C4-2B (cell line): ENCODE data around the gene FMO1.

Experiments
- ZFX ChIP-seq: fragments of 450-650 bp; IDR thresholded peaks from 2 replicates; pipeline ENCODE4 v1.6.1; 2017
- TF ChIP-seq, protein P1 (sequence below): fragments of 450-650 bp; conservative IDR thresholded peaks from 2 replicates; pipeline ENCODE4 v1.5.1; 2017; ENCODE audit warnings: mild to moderate bottlenecking

DNA sequence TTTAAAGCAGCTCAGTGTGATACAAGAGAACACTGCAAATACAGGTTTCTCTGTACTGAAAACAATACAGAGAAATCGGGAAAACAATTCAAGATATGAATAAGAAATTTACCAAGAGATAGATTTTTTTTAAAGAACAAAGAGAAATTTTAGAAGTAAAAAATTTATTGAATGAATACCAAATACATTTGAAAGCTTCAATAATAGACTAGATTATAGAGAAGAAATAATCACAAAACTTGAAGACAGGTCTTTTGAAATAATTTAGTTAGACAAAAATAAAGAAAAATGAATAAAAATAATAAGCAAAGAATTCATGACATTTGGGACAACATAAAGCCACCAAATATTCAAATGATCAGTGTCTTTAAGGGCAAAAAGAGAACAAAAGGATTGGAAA, 52.1 kb downstream of the FMO1 start:
- TF ChIP-seq, protein P1, sequence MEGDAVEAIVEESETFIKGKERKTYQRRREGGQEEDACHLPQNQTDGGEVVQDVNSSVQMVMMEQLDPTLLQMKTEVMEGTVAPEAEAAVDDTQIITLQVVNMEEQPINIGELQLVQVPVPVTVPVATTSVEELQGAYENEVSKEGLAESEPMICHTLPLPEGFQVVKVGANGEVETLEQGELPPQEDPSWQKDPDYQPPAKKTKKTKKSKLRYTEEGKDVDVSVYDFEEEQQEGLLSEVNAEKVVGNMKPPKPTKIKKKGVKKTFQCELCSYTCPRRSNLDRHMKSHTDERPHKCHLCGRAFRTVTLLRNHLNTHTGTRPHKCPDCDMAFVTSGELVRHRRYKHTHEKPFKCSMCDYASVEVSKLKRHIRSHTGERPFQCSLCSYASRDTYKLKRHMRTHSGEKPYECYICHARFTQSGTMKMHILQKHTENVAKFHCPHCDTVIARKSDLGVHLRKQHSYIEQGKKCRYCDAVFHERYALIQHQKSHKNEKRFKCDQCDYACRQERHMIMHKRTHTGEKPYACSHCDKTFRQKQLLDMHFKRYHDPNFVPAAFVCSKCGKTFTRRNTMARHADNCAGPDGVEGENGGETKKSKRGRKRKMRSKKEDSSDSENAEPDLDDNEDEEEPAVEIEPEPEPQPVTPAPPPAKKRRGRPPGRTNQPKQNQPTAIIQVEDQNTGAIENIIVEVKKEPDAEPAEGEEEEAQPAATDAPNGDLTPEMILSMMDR: no peak
- no peak for TF ChIP-seq ZFX
